KMS-11 (cell line): Measurements from ENCODE around the gene IP6K1.

ENCODE experiments used
- H2AFZ ChIP-seq: fragments of 200-600 bp; sonication (generic); 2 replicates; pipeline ENCODE4 v1.6.1; 2016; ENCODE audit warnings: antibody characterized with exemption, mixed run types, low read depth
- H3K27ac ChIP-seq: fragments of 200-600 bp; sonication (generic); 2 replicates; pipeline ENCODE4 v1.6.1; 2016; ENCODE audit warnings: mild to moderate bottlenecking, mixed run types
- H3K27me3 ChIP-seq: fragments of 200-600 bp; sonication (generic); 2 replicates; pipeline ENCODE4 v1.6.1; 2017; ENCODE audit warnings: mild to moderate bottlenecking, low read depth, mixed run types, moderate library complexity; ENCODE audit not compliant: insufficient read depth
- H3K36me3 ChIP-seq: fragments of 200-600 bp; sonication (generic); 2 replicates; pipeline ENCODE4 v1.6.1; 2017; ENCODE audit warnings: mild to moderate bottlenecking, mixed run types; ENCODE audit not compliant: insufficient read depth
- H3K4me1 ChIP-seq: fragments of 200-600 bp; sonication (generic); 2 replicates; pipeline ENCODE4 v1.6.1; 2016; ENCODE audit warnings: mild to moderate bottlenecking, low read depth, mixed run types; ENCODE audit not compliant: poor library complexity, severe bottlenecking
- H3K4me2 ChIP-seq: fragments of 200-600 bp; sonication (generic); 2 replicates; pipeline ENCODE4 v1.7.0; 2016; ENCODE audit warnings: mild to moderate bottlenecking, mixed run types
- H3K4me3 ChIP-seq: fragments of 200-600 bp; sonication (generic); IDR thresholded peaks from 2 replicates; pipeline ENCODE4 v1.6.1; 2017; ENCODE audit warnings: low read depth, low read length, mixed read lengths; ENCODE audit not compliant: insufficient read depth
- H3K79me2 ChIP-seq: fragments of 200-600 bp; sonication (generic); 2 replicates; pipeline ENCODE4 v1.6.1; 2016; ENCODE audit warnings: low read depth, mixed run types; ENCODE audit not compliant: insufficient read depth
- H3K9ac ChIP-seq: fragments of 200-600 bp; sonication (generic); 2 replicates; pipeline ENCODE4 v1.6.1; 2016; ENCODE audit warnings: mild to moderate bottlenecking, mixed run types
- H4K20me1 ChIP-seq: fragments of 200-600 bp; sonication (generic); 2 replicates; pipeline ENCODE4 v1.6.1; 2016; ENCODE audit warnings: mild to moderate bottlenecking, mixed run types; ENCODE audit not compliant: insufficient read depth
- CTCF ChIP-seq: fragments of 200-600 bp; sonication (generic); conservative IDR thresholded peaks from 2 replicates; pipeline ENCODE4 v1.6.1; 2017; ENCODE audit warnings: low read depth, mild to moderate bottlenecking, antibody characterized with exemption, low read length, moderate library complexity, mixed read lengths

The IP6K1 gene

DNA sequence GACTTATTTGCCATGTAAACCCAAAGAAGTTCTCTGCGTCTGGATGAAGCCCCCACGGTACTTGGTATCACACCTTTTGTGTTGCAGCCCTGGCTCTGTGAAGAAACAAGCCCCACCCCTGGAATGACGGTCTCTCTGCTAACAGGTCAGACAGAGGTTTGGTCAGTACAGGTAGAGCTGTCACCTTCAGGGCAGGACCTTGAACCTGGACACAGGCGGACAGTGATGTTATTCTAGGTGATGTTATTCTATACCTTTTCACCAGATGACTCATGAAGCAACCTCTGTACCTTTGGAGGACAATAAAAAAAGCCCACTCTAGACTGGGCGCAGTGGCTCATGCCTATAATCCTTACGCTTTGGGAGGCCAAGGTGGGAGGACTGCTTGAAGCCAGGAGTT is 51.6 kb downstream of the IP6K1 start:
- no peaks in the 10 kb centered on the region for H3K79me2 ChIP-seq

GRCh38 chr3:49733551-49733950 is 52.8 kb downstream of the IP6K1 start:
- no peaks in the 10 kb centered on the region for H3K36me3 ChIP-seq
- no peak overlapping the region for H3K9ac ChIP-seq
- no peaks in the 10 kb centered on the region for H3K4me1 ChIP-seq
- H2AFZ ChIP-seq: no peak overlapping the region
- H3K4me3 ChIP-seq: no peak overlapping the region
- no peak for TF ChIP-seq CTCF
- H3K79me2 ChIP-seq: no peaks in the 10 kb centered on the region
- no peak overlapping the region for H3K27ac ChIP-seq
- H3K27me3 ChIP-seq: no peaks in the 10 kb centered on the region
- no peak overlapping the region for H3K4me2 ChIP-seq
- H4K20me1 ChIP-seq: no peaks in the 10 kb centered on the region

More for the DNA sequence above, 51.6 kb downstream of the IP6K1 start:
- no peak overlapping the region for H3K9ac ChIP-seq
- H3K4me3 ChIP-seq: no peak overlapping the region
- H3K4me1 ChIP-seq: no peaks in the 10 kb centered on the region
- no peak overlapping the region for H3K4me2 ChIP-seq
- H2AFZ ChIP-seq: no peak overlapping the region
- TF ChIP-seq CTCF: no peak
- H3K36me3 ChIP-seq: no peaks in the 10 kb centered on the region
- H3K27ac ChIP-seq: no peak overlapping the region
- H4K20me1 ChIP-seq: no peaks in the 10 kb centered on the region
- H3K27me3 ChIP-seq: no peaks in the 10 kb centered on the region

DNA sequence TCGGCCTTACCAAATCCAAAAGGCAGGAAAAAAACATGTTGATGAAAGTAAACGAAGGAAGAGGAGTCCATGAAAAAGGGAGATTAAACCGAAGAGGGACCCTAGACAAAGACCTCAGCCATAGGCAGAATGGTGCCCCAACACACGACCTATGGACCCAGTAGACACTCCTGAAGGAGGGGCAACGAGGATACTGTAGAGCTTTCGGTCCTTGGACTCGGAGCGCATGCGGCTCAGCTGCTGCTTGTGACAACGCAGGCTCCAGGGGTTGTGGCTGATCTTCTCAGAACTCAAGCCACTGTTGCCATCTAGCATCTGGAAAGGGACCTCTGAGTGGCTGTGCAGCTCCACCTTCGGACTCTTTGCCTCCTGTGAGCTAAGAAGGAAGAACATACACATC is 53.7 kb downstream of the IP6K1 start:
- H3K27ac ChIP-seq: no peak overlapping the region
- no peak overlapping the region for H2AFZ ChIP-seq
- no peaks in the 10 kb centered on the region for H3K27me3 ChIP-seq
- H3K4me2 ChIP-seq: no peak overlapping the region
- H3K4me1 ChIP-seq: no peaks in the 10 kb centered on the region
- H3K9ac ChIP-seq: no peak overlapping the region
- no peak overlapping the region for H3K4me3 ChIP-seq
- H3K79me2 ChIP-seq: no peaks in the 10 kb centered on the region
- TF ChIP-seq CTCF: no peak
- no peaks in the 10 kb centered on the region for H3K36me3 ChIP-seq
- H4K20me1 ChIP-seq: no peaks in the 10 kb centered on the region

DNA sequence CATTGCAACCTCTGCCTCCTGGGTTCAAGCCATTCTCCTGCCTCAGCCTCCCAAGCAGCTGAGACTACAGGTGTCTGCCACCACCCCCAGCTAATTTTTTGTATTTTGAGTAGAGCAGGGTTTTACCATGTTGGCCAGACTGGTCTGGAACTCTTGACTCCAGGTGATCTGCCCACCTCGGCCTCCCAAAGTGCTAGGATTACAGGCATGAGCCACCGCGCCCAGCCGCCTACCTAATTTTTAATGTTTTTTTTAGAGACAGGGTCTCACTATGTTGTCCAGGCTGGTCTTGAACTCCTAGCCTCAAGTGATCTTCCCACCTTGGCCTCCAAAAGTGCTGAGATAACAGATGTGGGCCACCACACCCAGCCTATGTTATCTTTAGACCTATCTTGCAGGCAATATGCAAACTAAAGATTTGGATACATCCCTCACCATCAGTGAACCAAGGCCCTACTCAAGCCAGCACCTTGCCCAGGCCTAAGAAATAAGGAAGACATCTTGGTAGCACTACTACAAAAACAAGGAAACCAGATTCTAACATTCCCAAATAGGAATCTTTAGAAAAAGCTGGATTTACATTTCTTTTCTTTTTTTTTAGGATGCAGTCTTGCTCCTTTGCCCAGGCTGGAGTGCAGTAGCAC is 56.3 kb downstream of the IP6K1 start:
- Histone ChIP-seq H3K36me3 (no peaks in the 10 kb centered on the region), H3K9ac (no peak overlapping the region), H2AFZ (no peak overlapping the region), H3K4me1 (peaks cover 1% of the 10 kb centered on the region), H3K79me2 (no peaks in the 10 kb centered on the region), H3K27me3 (no peaks in the 10 kb centered on the region), H3K4me3 (no peak overlapping the region), H4K20me1 (no peaks in the 10 kb centered on the region), H3K4me2 (no peak overlapping the region), H3K27ac (no peak overlapping the region)
- no peak for TF ChIP-seq CTCF
